GM12891 (cell line): ENCODE data around the gene LYST.

ENCODE experiments used
- PAX5 ChIP-seq: IDR thresholded peaks from 2 replicates; pipeline ENCODE4 v1.6.1; 2011; ENCODE audit warnings: low read length, moderate library complexity, mild to moderate bottlenecking; ENCODE audit not compliant: insufficient read depth, severe bottlenecking
- POLR2A ChIP-seq: IDR thresholded peaks from 2 replicates; pipeline ENCODE4 v1.6.1; 2011; ENCODE audit warnings: low read depth, low read length, control low read depth
- POLR2AphosphoS5 ChIP-seq: IDR thresholded peaks from 2 replicates; pipeline ENCODE4 v1.6.1; 2011; ENCODE audit warnings: low read depth, low read length, control low read depth
- POU2F2 ChIP-seq: IDR thresholded peaks from 2 replicates; pipeline ENCODE4 v1.6.1; 2011; ENCODE audit warnings: low read depth, mild to moderate bottlenecking, control low read depth, low read length, moderate library complexity
- SPI1 ChIP-seq: IDR thresholded peaks from 2 replicates; pipeline ENCODE4 v1.6.1; 2011; ENCODE audit warnings: low read depth, low read length, control low read depth
- TAF1 ChIP-seq: IDR thresholded peaks from 2 replicates; pipeline ENCODE4 v1.6.1; 2011; ENCODE audit warnings: low read depth, low read length, control low read depth

DNA sequence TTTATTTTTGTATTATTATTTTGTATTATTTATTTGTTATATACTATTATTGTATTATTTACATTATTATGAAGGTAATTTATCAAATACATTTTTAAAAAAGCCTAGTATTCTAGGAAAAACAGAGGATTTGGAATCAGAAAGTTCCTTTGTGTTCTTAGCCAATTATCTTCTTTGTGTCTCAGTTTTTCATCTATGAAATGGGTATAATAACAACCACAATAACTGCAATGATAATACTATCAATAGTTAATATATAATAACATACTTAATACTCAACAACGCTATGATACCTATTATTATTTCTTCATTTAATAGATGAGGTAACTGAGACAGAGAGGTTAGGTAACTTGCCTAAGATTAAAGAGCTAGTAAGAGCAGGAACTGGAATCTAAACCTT is 136.7 kb downstream of the LYST start:
- TF ChIP-seq POLR2A (no peak), TAF1 (no peak), POLR2AphosphoS5 (no peak), POU2F2 (no peak), PAX5 (no peak), SPI1 (no peak)
